Activated naive CD4-positive, alpha-beta T cell treated with anti-CD3 and anti-CD28 coated beads, Interleukin-2, amount 50 U/mL, for 24 hours (primary cell): ENCODE measurements around the gene RPP25.
"Not testable (repeated sequence)": the region's sequence is repeated elsewhere in the genome, so short reads cannot be mapped to it uniquely, and the experiment has no call there.

ENCODE experiments used
- H3K27ac Mint-ChIP-seq: one replicate; pipeline ENCODE4 v1.8.0; 2021; ENCODE audit warnings: mild to moderate bottlenecking, mixed read lengths
- H3K27me3 Mint-ChIP-seq: one replicate; pipeline ENCODE4 v1.8.0; 2021; ENCODE audit warnings: mixed read lengths
- H3K36me3 Mint-ChIP-seq: one replicate; pipeline ENCODE4 v1.8.0; 2021; ENCODE audit warnings: mixed read lengths
- H3K4me1 Mint-ChIP-seq: one replicate; pipeline ENCODE4 v1.8.0; 2021; ENCODE audit warnings: mixed read lengths
- H3K4me3 Mint-ChIP-seq: one replicate; pipeline ENCODE4 v1.8.0; 2021; ENCODE audit warnings: mild to moderate bottlenecking, mixed read lengths
- H3K9me3 Mint-ChIP-seq: one replicate; pipeline ENCODE4 v1.8.0; 2021; ENCODE audit warnings: mixed read lengths

The RPP25 gene

DNA sequence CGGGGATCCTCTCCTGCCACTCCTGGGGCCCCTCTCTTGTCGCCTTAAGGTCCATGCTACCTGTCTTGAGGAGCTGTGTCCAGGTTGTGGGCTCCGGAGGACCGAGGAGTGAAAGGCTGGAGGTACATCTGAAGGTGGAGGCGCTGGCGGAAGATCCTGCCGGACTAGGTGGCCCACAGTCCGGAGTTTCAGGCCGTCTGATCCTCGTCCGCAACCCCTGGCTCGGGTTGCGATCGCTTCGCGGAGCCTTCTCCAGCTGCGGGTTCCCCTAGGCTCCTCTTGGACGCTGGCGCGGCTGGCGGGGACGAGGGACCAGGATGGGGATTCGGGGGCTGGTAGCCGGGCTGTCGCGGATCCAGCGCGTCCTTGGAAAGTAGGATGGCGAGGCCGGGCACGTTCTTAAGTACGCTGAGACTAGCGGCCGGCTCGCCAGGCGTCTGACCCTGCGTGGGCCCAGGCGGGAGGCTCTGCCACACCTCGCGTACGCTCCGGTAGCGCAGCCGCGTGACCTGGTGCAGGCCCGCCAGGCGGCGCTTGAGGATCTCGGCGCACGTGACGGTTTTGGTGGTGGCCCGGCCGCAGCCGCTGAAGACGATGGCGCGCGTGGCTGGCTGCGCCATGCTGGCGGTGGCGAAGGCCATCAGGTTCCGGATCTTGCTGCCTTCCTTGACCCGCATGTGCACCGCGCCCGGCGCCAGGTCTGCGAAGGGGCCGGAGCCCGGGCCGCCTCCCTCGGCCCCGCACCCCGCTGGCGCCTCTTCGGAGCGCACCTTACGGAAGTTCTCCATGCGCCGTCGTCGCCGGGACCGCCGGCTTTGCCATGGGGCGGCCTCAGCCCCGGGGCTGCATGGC, 550 bp downstream of the RPP25 start:
- Mint-ChIP-seq H3K9me3 (no peaks in the 10 kb centered on the region), H3K4me3 (peak overlapping the region; percentile 77), H3K36me3 (no peaks in the 10 kb centered on the region), H3K4me1 (peaks cover 37% of the 10 kb centered on the region), H3K27me3 (peaks cover 11% of the 10 kb centered on the region), H3K27ac (no peak overlapping the region)

DNA sequence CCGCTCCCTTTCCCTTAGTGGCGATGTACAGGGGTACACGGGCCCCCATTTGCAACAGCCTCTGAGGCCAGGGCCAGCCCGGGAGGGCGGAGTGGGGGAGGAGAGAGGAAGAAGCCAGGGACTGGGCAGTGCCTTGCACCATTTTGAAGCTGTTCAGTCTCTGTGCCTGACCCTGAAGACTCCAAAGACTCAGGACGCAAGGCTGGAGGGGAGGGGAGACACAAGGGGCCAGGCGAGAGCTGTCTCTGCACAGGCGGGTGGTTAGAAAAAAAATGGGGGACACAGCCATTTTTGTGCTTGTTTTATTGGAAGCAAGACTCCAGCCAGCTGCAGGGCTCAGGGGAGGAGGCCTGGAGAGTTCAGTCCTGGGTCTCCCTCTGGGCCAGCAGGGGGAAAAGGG, 1.6 kb downstream of the RPP25 start:
- Mint-ChIP-seq H3K27ac (no peak overlapping the region), H3K4me1 (peaks cover 34% of the 10 kb centered on the region), H3K9me3 (no peaks in the 10 kb centered on the region), H3K36me3 (no peaks in the 10 kb centered on the region), H3K27me3 (peaks cover 11% of the 10 kb centered on the region), H3K4me3 (peak overlapping the region; percentile 77)

DNA sequence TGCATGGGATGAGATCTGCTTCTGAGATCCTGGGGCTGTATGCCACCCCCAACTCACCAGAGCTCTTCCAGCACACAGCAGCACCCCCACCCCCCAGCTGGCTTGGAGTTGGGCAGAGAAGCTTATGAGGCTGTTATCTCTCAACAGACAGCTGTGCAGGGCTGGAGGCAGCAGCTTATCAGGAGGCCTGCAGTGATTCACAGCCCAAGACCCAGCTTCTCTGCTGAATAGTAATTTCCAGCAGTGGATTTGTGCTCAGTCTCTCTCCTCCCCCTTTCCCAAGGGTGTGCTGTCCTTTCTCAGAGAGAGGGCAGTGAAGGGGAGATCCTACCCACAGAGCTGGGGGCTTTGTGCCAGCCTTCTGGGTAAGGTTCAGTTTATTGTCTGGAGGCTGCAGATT, 2.1 kb downstream of the RPP25 start:
- H3K27me3 Mint-ChIP-seq, result peaks cover 10% of the 10 kb centered on the region
- H3K4me1 Mint-ChIP-seq, result peaks cover 32% of the 10 kb centered on the region
- H3K9me3 Mint-ChIP-seq, result no peaks in the 10 kb centered on the region
- peak overlapping the region; percentile 77 for H3K4me3 Mint-ChIP-seq
- H3K27ac Mint-ChIP-seq, result no peak overlapping the region
- H3K36me3 Mint-ChIP-seq, result no peaks in the 10 kb centered on the region

DNA sequence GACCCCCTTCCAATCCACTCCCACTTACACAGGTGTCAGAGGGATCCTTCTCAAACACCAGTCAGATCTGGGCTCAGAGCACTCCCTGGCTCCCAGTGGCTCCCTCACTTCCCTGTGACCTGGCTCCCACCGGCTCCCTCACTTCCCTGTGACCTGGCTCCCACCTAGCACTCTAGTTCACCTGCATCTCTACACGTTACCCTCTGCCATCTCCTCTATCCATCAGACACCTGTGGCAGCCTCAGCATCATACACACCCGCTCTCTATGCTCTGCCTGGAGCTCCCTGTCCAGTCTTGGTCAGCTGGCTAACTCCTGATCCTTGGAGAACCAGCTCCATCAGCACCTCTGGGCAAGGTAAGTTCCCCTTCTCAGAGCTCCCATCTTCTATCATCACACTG, 5.6 kb downstream of the RPP25 start:
- no peaks in the 10 kb centered on the region for H3K27me3 Mint-ChIP-seq
- H3K4me3 Mint-ChIP-seq, result no peak overlapping the region
- H3K27ac Mint-ChIP-seq, result no peak overlapping the region
- H3K36me3 Mint-ChIP-seq, result no peaks in the 10 kb centered on the region
- H3K4me1 Mint-ChIP-seq, result peaks cover 17% of the 10 kb centered on the region
- no peaks in the 10 kb centered on the region for H3K9me3 Mint-ChIP-seq

DNA sequence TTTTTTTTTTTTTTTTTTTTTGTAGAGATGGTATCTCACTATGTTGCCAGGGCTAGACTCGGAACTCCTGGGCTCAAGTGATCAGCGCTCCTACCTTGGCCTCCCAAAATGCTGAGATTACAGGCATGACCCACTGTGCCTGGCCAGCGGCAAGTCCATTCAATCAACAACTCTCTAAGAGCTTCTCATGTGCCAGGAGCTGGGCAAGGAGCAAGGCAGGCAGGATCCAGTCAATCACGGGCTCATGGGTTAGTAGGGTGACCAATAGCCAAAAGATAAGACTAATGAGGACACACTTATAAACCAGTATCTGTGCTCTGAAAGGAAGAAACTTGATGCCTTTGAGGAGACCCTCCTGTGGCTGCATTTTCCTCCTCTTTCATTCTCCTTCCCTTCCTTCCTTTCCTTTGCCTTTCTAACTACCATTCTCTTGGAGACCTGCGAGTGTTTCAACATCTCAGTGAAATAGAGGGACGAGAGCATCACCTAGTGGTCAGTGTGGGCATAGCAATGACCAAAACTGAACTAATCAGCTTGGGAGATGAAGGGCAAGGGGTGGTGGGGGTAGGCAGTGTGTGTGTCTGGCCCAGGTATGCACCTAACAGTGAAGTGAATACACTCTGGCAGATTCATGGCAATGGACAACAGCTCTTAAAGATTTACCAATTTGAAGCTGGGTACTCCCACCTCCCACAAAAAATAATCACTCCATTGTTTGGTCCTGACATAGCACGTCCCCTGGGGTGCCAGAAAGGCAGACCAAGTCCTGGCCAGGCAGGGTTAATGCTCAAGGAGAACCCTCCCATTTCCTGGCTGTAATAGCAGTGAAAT, 6.3 kb downstream of the RPP25 start:
- no peaks in the 10 kb centered on the region for H3K9me3 Mint-ChIP-seq
- no peaks in the 10 kb centered on the region for H3K27me3 Mint-ChIP-seq
- H3K27ac Mint-ChIP-seq, result no peak overlapping the region
- H3K36me3 Mint-ChIP-seq, result no peaks in the 10 kb centered on the region
- H3K4me1 Mint-ChIP-seq, result peaks cover 11% of the 10 kb centered on the region
- no peak overlapping the region for H3K4me3 Mint-ChIP-seq

DNA sequence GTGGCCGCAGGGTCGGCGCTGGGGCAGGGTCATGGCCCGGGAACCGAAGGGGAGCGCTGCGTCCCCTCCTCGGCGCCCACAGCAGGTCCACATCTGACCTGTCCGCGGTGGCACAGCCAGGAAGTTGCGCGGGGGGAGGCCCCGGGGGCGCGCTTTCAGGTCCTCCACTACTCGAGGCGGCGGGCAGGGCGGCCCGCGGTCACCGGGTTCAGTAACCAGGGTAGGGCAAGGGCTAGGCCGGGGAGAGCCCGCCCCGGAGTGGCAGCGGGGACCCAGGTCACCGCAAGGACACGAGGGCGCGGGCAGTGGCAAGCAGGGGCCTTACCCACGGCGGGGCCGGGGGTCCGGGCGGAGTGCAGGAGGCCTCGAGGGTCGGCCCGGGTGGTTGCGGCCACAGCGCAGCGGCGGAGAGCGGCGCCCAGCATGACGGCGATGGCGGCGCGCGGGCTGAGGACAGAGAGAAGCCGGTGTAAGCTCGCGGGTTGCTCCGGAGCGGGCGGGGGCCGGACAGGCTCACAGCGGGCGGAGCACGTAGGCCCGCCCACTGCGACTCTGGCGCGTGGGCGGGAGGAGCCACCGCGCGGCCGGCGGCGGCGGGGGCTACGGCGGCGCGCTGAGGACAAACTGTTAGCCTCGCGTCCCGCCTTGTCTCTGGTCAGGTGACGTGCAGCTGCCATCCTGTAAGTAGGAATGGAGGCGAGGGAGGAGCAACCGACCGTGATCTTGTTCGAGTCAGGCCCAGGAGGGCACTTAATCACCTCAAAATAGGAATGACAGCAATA, 18.8 kb downstream of the RPP25 start, which contains the start of gene COX5A:
TSS of gene COX5A (minus strand) at position 484 of the 782 bp plus-strand sequence. CDS start at position 425, 59 bp downstream.
- peaks cover 2% of the 10 kb centered on the region for H3K36me3 Mint-ChIP-seq
- H3K27ac Mint-ChIP-seq, result peak within 1 kb of the TSS; percentile 88
- H3K4me3 Mint-ChIP-seq, result peak within 1 kb of the TSS; percentile 96
- H3K9me3 Mint-ChIP-seq, result no peaks in the 10 kb centered on the region
- peaks cover 33% of the 10 kb centered on the region for H3K4me1 Mint-ChIP-seq
- H3K27me3 Mint-ChIP-seq, result no peaks in the 10 kb centered on the region

DNA sequence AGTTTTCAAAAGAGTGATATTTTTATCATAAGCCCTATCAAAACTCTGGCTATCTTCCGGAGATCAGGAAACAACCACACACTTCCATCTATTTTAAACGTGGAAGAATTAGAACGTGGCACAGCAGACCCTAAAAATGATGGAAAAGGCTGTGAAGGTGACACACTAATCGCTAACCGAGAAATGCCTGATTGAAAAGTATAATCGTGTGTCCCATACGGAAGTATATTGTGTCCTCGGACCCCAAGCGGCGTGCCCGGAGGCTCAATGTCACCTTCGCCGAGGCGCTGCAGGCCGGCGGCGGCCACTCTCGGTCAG, 19.3 kb downstream of the RPP25 start:
- H3K4me3 Mint-ChIP-seq, result peak overlapping the region; percentile 96
- peak overlapping the region; percentile 68 for H3K27ac Mint-ChIP-seq
- peaks cover 36% of the 10 kb centered on the region for H3K4me1 Mint-ChIP-seq
- H3K27me3 Mint-ChIP-seq, result no peaks in the 10 kb centered on the region
- H3K9me3 Mint-ChIP-seq, result no peaks in the 10 kb centered on the region
- H3K36me3 Mint-ChIP-seq, result peaks cover 2% of the 10 kb centered on the region

DNA sequence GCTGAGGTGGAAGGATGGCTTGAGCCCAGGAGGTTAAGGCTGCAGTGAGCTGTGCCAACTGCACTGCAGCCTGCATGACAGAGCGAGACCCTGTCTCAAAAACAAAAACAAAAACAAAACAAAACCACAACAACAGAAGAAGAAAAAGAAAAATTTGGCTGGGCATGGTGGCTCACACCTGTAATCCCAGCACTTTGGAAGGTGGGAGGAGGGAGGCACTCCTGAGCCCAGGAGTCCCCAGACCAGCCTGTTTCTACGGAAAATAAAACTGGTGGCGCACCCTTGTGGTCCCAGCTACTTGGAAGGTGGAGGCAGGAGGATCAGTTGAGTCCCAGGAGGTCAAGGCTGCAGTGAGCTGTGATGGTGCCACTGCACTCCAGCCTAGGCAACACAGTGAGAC, 21.4 kb downstream of the RPP25 start:
- peak overlapping the region; percentile 76 for H3K4me3 Mint-ChIP-seq
- not testable (repeated sequence) for H3K36me3 Mint-ChIP-seq, H3K27me3 Mint-ChIP-seq, H3K9me3 Mint-ChIP-seq, H3K27ac Mint-ChIP-seq
- peaks cover 41% of the 10 kb centered on the region for H3K4me1 Mint-ChIP-seq

DNA sequence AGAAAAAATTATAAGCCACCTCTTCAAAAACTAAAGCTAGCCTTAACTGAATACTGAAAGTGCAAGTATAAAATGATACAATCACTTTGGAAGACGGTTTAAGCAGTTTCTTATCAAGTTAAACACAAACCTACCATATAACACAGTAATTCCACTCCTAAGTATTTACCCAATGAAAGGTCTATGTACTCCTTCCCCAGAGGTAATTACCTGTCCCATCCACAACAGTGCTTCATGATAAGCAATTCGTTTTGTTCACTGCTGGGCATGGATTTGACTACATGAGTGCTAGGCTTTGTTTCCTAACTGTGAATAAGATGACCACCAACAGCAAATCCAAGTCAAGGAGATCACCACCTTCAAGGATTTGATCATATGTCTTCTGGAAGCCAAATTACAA, 23.0 kb downstream of the RPP25 start:
- peak overlapping the region; percentile 15 for H3K4me3 Mint-ChIP-seq
- H3K27ac Mint-ChIP-seq, result no peak overlapping the region
- no peaks in the 10 kb centered on the region for H3K9me3 Mint-ChIP-seq
- H3K36me3 Mint-ChIP-seq, result peaks cover 2% of the 10 kb centered on the region
- H3K4me1 Mint-ChIP-seq, result peaks cover 41% of the 10 kb centered on the region
- H3K27me3 Mint-ChIP-seq, result no peaks in the 10 kb centered on the region

DNA sequence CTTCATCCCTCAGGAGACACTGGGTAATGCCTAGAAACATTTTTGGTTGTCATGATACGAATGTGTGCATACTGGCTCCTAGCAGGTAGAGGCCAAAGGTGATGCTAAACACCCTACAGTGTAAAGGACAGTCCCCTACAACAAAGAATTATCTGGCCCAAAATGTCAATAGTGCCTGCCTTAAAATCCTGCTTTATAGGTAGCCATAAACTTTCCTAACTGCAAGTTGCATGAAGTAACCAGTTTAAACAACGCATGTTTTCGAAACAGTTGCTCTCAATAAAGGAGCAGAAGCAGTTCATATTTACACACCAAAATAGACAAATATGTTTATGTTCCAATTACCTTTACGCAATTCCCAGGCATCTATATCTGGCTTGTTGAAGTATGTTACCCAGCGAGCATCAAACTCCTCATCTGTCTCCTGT, 27.8 kb downstream of the RPP25 start:
- H3K9me3 Mint-ChIP-seq, result no peaks in the 10 kb centered on the region
- no peak overlapping the region for H3K27ac Mint-ChIP-seq
- H3K36me3 Mint-ChIP-seq, result peaks cover 2% of the 10 kb centered on the region
- no peaks in the 10 kb centered on the region for H3K27me3 Mint-ChIP-seq
- H3K4me3 Mint-ChIP-seq, result no peak overlapping the region
- H3K4me1 Mint-ChIP-seq, result peaks cover 14% of the 10 kb centered on the region

DNA sequence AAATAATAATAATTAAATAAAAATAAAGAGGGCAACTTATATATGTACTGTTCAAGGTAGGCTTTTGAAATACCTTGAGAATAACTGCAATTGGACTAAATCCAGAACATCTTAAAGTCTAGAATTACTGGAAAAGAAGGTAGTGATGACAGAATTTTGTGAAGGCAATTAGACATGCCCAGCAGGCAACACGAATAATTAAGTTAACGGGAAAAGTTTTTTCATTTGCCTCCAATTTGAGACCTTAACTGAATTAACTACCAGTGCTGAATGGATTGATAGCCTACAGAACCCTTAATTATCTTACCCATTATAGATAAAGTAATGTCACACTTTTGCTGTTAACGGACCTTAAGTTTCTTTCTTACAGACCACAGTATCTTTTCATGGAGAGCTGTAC, 32.0 kb downstream of the RPP25 start:
- no peak overlapping the region for H3K27ac Mint-ChIP-seq
- no peak overlapping the region for H3K4me3 Mint-ChIP-seq
- H3K36me3 Mint-ChIP-seq, result peaks cover 8% of the 10 kb centered on the region
- H3K27me3 Mint-ChIP-seq, result no peaks in the 10 kb centered on the region
- no peaks in the 10 kb centered on the region for H3K9me3 Mint-ChIP-seq
- H3K4me1 Mint-ChIP-seq, result no peaks in the 10 kb centered on the region

DNA sequence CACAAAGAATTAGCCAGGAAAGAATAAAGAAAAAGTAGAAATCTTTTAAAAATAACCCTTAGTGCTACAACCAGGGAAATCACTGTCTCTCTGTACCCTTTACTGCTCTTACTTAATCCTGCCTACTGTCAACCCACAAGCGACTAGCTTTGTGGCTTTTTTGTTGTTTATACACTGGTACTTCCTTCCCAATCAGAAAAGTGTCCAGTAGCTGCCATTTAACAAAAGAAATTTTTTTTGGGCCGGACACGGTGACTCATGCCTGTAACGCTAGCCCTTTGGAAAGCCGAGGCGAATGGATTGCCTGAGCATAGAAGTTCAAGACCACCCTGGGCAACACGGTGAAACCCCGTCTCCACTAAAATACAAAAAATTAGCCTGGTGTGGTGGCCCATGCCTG, 36.1 kb downstream of the RPP25 start:
- peaks cover 17% of the 10 kb centered on the region for H3K36me3 Mint-ChIP-seq
- no peak overlapping the region for H3K4me3 Mint-ChIP-seq
- no peaks in the 10 kb centered on the region for H3K27me3 Mint-ChIP-seq
- no peak overlapping the region for H3K27ac Mint-ChIP-seq
- H3K4me1 Mint-ChIP-seq, result no peaks in the 10 kb centered on the region
- no peaks in the 10 kb centered on the region for H3K9me3 Mint-ChIP-seq

DNA sequence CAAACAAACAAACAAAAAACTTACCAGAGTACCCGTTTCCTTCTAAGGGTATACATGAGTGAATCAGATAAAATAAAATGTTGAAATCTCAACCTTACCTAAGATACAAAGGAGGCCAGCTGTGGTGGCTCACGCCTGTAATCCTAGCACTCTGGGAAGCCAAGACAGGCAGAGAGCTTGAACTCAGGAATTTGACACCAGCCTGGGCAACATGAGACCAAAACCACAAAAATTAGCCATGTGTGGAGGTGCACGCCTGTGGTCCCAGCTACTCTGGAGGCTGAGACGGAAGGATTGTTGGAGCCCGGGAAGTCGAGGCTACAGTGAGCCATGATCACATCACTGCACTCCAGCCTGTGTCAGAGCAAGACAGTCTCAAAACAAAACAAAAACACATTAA, 38.9 kb downstream of the RPP25 start:
- H3K4me1 Mint-ChIP-seq, result no peaks in the 10 kb centered on the region
- no peak overlapping the region for H3K27ac Mint-ChIP-seq
- H3K9me3 Mint-ChIP-seq, result no peaks in the 10 kb centered on the region
- H3K4me3 Mint-ChIP-seq, result no peak overlapping the region
- H3K27me3 Mint-ChIP-seq, result no peaks in the 10 kb centered on the region
- peaks cover 16% of the 10 kb centered on the region for H3K36me3 Mint-ChIP-seq

DNA sequence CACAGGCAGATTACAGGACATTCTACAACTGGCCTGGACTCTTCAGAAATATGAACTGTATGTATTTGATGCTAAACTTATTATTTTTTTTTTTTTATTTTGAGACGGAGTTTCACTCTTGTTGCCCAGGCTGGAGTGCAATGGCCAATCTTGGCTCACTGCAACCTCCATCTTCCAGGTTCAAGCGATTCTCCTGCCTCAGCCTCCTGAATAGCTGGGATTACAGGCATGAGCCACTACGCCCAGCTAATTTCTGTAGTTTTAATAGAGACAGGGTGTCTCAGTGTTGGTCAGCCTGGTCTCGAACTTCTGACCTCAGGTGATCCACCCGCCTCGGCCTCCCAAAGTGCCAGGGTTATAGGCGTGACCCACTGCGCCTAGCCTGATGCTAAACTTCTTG, 42.8 kb downstream of the RPP25 start:
- Mint-ChIP-seq H3K36me3 (peaks cover 15% of the 10 kb centered on the region), H3K27ac (peak overlapping the region; percentile 85)
- H3K9me3 Mint-ChIP-seq, H3K27me3 Mint-ChIP-seq, H3K4me1 Mint-ChIP-seq, H3K4me3 Mint-ChIP-seq: not testable (repeated sequence)

DNA sequence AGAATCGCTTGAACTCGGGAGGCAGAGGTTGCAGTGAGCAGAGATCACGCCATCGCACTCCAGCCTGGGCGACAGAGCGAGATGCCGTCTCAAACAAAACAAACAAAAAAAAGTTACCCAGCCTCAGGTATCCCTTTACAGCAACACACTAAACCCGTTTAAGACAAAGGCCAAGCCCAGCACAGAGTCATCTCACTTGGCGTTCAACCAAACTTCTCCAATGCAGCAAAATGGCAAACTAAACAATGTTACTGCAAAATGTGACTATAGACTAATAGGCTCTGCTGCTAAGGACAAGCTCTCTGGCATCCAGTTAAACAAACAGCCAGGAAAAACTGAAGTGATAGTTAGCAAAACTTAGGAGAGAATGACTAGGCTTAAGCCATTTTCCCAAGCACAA, 43.5 kb downstream of the RPP25 start:
- Mint-ChIP-seq H3K36me3 (peaks cover 10% of the 10 kb centered on the region), H3K4me1 (no peaks in the 10 kb centered on the region), H3K4me3 (no peak overlapping the region), H3K27ac (no peak overlapping the region), H3K9me3 (no peaks in the 10 kb centered on the region), H3K27me3 (no peaks in the 10 kb centered on the region)

DNA sequence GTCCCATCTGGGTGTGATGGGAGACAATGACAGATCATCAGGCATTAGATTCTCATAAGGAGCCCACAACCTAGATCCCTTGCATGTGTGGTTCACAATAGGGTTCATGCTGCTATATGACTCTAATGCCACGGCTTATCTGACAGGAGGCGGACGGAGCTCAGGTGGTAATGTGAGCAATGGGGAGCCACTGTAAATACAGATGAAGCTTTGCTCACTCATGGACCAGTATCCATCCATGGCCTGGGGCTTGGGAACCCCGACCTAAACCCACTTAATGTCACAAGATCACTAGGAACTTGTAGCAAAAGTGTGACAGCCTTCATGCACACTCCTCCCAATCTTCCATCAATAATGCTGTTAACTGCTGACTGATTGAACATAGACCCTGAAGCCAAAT, 47.9 kb downstream of the RPP25 start:
- H3K9me3 Mint-ChIP-seq, result no peaks in the 10 kb centered on the region
- no peak overlapping the region for H3K27ac Mint-ChIP-seq
- peaks cover 4% of the 10 kb centered on the region for H3K36me3 Mint-ChIP-seq
- no peak overlapping the region for H3K4me3 Mint-ChIP-seq
- no peaks in the 10 kb centered on the region for H3K27me3 Mint-ChIP-seq
- H3K4me1 Mint-ChIP-seq, result peaks cover 30% of the 10 kb centered on the region
